Tibial nerve (tissue), 4 donors: Measurements from ENCODE around the gene COPS3.

Source experiments
- CTCF ChIP-seq, 5 experiments: fragments of 200-600 bp in 3 of 5; fragments of 450-650 bp in 2 of 5; sonication (generic) in 3 of 5; IDR thresholded peaks; one replicate each; pipeline ENCODE4 v1.5.1; 2016 to 2019; ENCODE audit warnings: antibody characterized with exemption in 5 of 5, mild to moderate bottlenecking in 3 of 5, moderate library complexity in 2 of 5
- EP300 ChIP-seq, 2 donors: sonication (generic); formaldehyde crosslinking; IDR thresholded peaks; one replicate each; pipeline ENCODE4 v1.6.1; 2017; ENCODE audit warnings: antibody characterized with exemption in 2 of 2, mild to moderate bottlenecking in 1 of 2
- POLR2A ChIP-seq, 2 donors: fragments of 450-650 bp; IDR thresholded peaks; one replicate each; pipeline ENCODE4 v1.6.1; 2017; ENCODE audit warnings: antibody characterized with exemption in 2 of 2, mild to moderate bottlenecking in 2 of 2, moderate library complexity in 2 of 2

DNA sequence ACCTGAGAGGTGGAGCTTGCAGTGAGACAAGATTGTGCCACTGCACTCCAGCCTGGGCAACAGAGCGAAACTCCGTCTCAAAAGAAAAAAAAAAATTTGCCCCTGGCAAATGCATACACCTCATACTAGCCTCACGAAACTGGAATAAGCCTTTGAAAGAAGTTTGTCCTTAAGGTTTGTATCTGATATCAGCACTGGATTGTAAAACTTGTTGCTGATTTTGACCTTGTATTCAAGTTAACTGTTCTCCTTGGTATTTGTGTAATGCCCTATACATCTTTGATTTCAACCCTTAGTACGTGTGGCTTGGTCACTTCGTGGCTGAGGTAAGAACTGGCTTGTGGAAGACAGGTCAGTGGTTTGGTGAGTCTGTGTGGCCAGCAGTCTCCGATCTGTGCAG lies 37.9 kb downstream of the COPS3 start:
- TF ChIP-seq CTCF (IDR thresholded peaks at IDR 0.05) = no peak
- TF ChIP-seq POLR2A (IDR thresholded peaks at IDR 0.05) = no peak
- TF ChIP-seq EP300 (IDR thresholded peaks at IDR 0.05) = no peak
